Activated naive CD8-positive, alpha-beta T cell treated with anti-CD3 and anti-CD28 coated beads for 36 hours (primary cell): ENCODE data around the gene RFNG. TPM values are rescaled to one million over a fixed set of nuclear protein-coding genes. Genes with fewer than 3 reads are reported as not detected.
"Not testable (repeated sequence)": the region's sequence is repeated elsewhere in the genome, so short reads cannot be mapped to it uniquely, and the experiment has no call there.

Experiments used
- DNase-seq: peaks from one replicate; pipeline ENCODE4 v3.0.0; 2021
- H3K27ac Mint-ChIP-seq: one replicate; pipeline ENCODE4 v1.8.0; 2022; ENCODE audit warnings: mild to moderate bottlenecking, moderate library complexity, mixed read lengths
- H3K27me3 Mint-ChIP-seq: one replicate; pipeline ENCODE4 v1.8.0; 2022; ENCODE audit warnings: mild to moderate bottlenecking, mixed read lengths
- H3K36me3 Mint-ChIP-seq: one replicate; pipeline ENCODE4 v1.8.0; 2021; ENCODE audit warnings: mild to moderate bottlenecking, mixed read lengths
- H3K4me1 Mint-ChIP-seq: one replicate; pipeline ENCODE4 v1.8.0; 2021; ENCODE audit warnings: mixed read lengths
- H3K4me3 Mint-ChIP-seq: one replicate; pipeline ENCODE4 v1.8.0; 2022; ENCODE audit warnings: mild to moderate bottlenecking, moderate library complexity, mixed read lengths
- H3K9me3 Mint-ChIP-seq: one replicate; pipeline ENCODE4 v1.8.0; 2022; ENCODE audit warnings: mixed read lengths
- total RNA-seq, 2 experiments: library from RNA; stranded (reverse); gene quantifications; one replicate each; pipeline ENCODE4 v1.2.3, GENCODE V29; 2021

RFNG gene
- total RNA-seq, 2 experiments from 2014 or later = 13.9 to 14.5 TPM

DNA sequence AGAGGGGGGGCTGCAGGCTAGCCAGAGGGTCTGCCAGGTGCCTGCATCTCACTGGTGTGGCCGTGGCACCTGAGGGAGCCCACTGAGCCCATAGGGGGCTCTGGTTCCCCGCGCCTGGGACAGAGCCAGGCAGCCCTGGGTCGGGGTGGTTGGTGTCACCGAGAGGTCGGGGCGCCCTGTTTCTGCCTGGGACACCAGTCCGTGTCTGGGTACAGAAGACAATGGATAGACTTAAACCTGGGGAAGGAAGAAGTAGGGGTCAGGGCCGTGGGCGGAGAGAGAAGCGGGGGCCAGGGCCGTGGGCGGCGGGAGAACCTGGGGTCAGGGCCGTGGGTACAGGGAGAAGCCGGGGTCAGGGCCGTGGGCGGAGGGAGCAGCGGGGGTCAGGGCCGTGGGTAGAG is 3.0 kb downstream of the RFNG start:
- H3K36me3 Mint-ChIP-seq = no peaks in the 10 kb centered on the region
- no peak overlapping the region for H3K4me3 Mint-ChIP-seq
- peaks cover 14% of the 10 kb centered on the region for H3K4me1 Mint-ChIP-seq

GRCh38 chr17:82047914-82048570 is 3.6 kb downstream of the RFNG start:
- Mint-ChIP-seq H3K36me3 (no peaks in the 10 kb centered on the region), H3K4me1 (peaks cover 10% of the 10 kb centered on the region), H3K27ac (no peak overlapping the region), H3K27me3 (no peaks in the 10 kb centered on the region), H3K4me3 (no peak overlapping the region), H3K9me3 (no peaks in the 10 kb centered on the region)
- no peak for DNase-seq

More for the DNA sequence above, 3.0 kb downstream of the RFNG start:
- Mint-ChIP-seq H3K27ac (no peak overlapping the region), H3K27me3 (no peaks in the 10 kb centered on the region), H3K9me3 (no peaks in the 10 kb centered on the region)
- no peak for DNase-seq

- Mint-ChIP-seq H3K4me3 (no peak overlapping the region), H3K27me3 (no peaks in the 10 kb centered on the region), H3K4me1 (peaks cover 6% of the 10 kb centered on the region), H3K36me3 (no peaks in the 10 kb centered on the region), H3K27ac (no peak overlapping the region), H3K9me3 (no peaks in the 10 kb centered on the region)
- no peak for DNase-seq
These were observed 4.2 kb downstream of the RFNG start for GRCh38 chr17:82047379-82047778.

- Mint-ChIP-seq H3K4me1 (peaks cover 6% of the 10 kb centered on the region), H3K36me3 (no peaks in the 10 kb centered on the region), H3K4me3 (no peak overlapping the region), H3K9me3 (no peaks in the 10 kb centered on the region), H3K27ac (no peak overlapping the region), H3K27me3 (no peaks in the 10 kb centered on the region)
- no peak for DNase-seq
These were observed 4.7 kb downstream of the RFNG start for GRCh38 chr17:82046903-82047302.

DNA sequence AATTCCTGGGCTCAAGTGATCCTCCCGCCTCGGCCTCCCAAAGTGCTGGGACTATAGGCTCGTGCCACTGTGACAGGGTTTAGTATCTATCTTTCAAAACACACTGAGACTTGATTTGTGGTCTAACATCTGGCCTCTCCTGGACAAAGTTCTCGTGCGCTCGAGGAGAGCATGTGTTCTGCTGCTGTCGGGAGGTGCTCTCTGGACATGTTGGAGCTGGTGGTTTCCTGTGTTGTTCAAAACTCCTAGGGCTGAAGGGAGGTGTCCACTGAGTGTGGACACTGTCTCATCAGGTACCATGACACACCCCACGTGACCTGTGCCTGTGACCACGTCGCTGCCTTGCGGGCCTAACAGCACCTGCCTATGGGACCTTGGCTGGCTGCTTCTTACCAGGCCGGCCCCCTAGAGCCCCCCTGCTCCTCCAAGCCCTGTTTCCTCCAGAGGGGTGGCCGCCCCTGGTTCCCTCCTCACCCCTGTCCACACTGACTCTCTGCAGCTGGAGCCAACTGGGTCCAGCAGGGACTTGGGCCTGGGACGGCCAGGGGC is 5.6 kb downstream of the RFNG start:
- peaks cover 6% of the 10 kb centered on the region for H3K4me1 Mint-ChIP-seq
- H3K36me3 Mint-ChIP-seq = no peaks in the 10 kb centered on the region
- H3K27ac Mint-ChIP-seq = no peak overlapping the region
- no peak overlapping the region for H3K4me3 Mint-ChIP-seq
- H3K27me3 Mint-ChIP-seq = no peaks in the 10 kb centered on the region
- DNase-seq = no peak
- no peaks in the 10 kb centered on the region for H3K9me3 Mint-ChIP-seq

GRCh38 chr17:82043507-82043906 is 8.1 kb downstream of the RFNG start:
- H3K27ac Mint-ChIP-seq = no peak overlapping the region
- H3K36me3 Mint-ChIP-seq = no peaks in the 10 kb centered on the region
- peaks cover 8% of the 10 kb centered on the region for H3K4me1 Mint-ChIP-seq
- H3K27me3 Mint-ChIP-seq = no peaks in the 10 kb centered on the region
- no peaks in the 10 kb centered on the region for H3K9me3 Mint-ChIP-seq
- no peak overlapping the region for H3K4me3 Mint-ChIP-seq
- DNase-seq = no peak

DNA sequence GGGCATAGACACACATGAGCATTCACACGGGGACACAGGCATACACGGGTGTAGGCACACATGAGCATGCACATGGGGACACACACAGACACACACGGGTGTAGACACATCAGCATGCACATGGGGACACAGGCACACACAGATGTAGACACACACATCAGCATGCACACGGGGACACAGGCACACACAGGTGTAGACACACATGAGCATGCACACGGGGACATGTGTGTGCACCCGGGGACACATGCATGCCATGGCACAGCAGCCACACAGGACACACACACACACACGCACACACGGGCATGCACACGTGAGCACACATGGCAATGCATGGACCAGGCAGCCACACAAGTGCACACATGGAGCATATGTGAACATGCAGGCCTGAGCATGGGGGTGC is 9.0 kb downstream of the RFNG start:
- no peak overlapping the region for H3K4me3 Mint-ChIP-seq
- H3K4me1 Mint-ChIP-seq = peaks cover 12% of the 10 kb centered on the region
- H3K9me3 Mint-ChIP-seq = no peaks in the 10 kb centered on the region
- no peak for DNase-seq
- no peaks in the 10 kb centered on the region for H3K36me3 Mint-ChIP-seq
- H3K27ac Mint-ChIP-seq = no peak overlapping the region
- H3K27me3 Mint-ChIP-seq = no peaks in the 10 kb centered on the region

DNA sequence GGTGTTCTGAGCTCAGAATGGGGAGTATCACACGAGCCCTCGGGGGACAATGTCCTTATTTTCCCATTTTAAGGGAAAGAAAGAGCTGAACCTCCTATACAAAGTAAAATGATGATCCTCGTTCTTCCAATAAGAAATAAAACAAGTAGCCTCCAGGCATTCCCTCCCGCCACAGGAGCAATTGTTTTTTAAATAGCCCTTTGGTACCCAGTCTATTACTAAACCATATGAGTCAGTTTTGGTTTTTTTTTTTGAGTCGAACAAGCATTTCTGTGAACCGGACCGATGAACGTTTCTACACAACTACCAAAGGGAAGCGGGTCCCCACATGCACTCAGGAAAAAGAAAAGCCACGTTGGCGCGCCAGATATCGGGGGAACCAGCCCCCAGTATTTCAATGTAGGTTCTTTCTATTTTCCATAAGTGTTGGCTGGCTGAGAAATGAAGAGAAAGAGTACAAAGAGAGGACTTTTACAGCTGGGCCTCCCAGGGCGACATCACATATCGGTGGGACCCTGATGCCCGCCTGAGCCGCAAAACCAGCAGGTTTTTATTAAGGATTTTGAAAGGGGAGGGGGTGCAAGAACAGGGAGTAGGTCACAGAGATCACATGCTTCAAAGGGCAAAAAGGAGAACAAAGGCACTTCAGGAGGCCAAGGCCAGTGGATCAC is 10.3 kb downstream of the RFNG start:
- no peak overlapping the region for H3K27ac Mint-ChIP-seq
- H3K9me3 Mint-ChIP-seq = no peaks in the 10 kb centered on the region
- DNase-seq = no peak
- H3K36me3 Mint-ChIP-seq = no peaks in the 10 kb centered on the region
- H3K27me3 Mint-ChIP-seq = no peaks in the 10 kb centered on the region
- no peak overlapping the region for H3K4me3 Mint-ChIP-seq
- H3K4me1 Mint-ChIP-seq = peaks cover 12% of the 10 kb centered on the region

- no peak overlapping the region for H3K4me3 Mint-ChIP-seq
- no peak for DNase-seq
- no peaks in the 10 kb centered on the region for H3K9me3 Mint-ChIP-seq
- peaks cover 23% of the 10 kb centered on the region for H3K4me1 Mint-ChIP-seq
- H3K27ac Mint-ChIP-seq = no peak overlapping the region
- no peaks in the 10 kb centered on the region for H3K36me3 Mint-ChIP-seq
- H3K27me3 Mint-ChIP-seq = no peaks in the 10 kb centered on the region
These were observed 11.8 kb downstream of the RFNG start for GRCh38 chr17:82039695-82040299.

DNA sequence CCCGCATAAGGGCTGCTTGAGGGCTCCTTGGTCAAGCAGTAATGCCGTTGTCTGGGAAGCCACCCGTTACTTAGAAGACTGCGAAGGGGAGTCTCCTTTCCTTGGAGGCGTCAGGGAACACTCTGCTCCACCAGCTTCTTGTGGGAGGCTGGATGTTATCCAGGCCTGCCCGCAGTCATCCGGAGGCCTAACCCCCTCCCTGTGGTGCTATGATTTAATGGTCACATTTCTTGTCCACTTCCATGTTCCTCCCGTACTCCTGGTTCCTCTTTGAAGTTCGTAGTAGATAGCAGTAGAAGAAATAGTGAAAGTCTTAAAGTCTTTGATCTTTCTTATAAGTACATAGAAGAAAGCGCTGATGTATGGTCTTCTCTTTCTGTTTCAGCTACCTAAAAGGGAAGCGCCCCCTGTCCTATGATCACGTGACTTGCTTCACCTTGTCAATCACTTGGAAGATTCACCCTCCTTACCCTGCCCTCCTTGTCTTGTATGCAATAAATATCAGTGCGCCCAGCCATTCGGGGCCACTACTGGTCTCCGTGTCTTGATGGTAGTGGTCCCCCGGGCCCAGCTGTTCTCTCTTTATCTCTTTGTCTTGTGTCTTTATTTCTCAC is 12.7 kb downstream of the RFNG start:
- not testable (repeated sequence) for H3K27ac Mint-ChIP-seq, H3K9me3 Mint-ChIP-seq, H3K36me3 Mint-ChIP-seq, H3K27me3 Mint-ChIP-seq, DNase-seq
- peaks cover 23% of the 10 kb centered on the region for H3K4me1 Mint-ChIP-seq
- peak overlapping the region; percentile 18 for H3K4me3 Mint-ChIP-seq

GRCh38 chr17:82037889-82038195 is 13.8 kb downstream of the RFNG start:
- peak overlapping the region; percentile 85 for H3K4me3 Mint-ChIP-seq
- H3K4me1 Mint-ChIP-seq = peaks cover 23% of the 10 kb centered on the region
- peak overlapping the region; percentile 86 for H3K27ac Mint-ChIP-seq
- no peaks in the 10 kb centered on the region for H3K27me3 Mint-ChIP-seq
- H3K9me3 Mint-ChIP-seq = no peaks in the 10 kb centered on the region
- no peak for DNase-seq
- H3K36me3 Mint-ChIP-seq = no peaks in the 10 kb centered on the region

GRCh38 chr17:82037092-82037888 is 14.3 kb downstream of the RFNG start, which contains the start of gene DCXR:
DCXR (minus strand) TSS chr17:82037697; CDS start chr17:82037682, 15 bp downstream.
- Mint-ChIP-seq H3K4me3 (peak within 1 kb of the TSS; percentile 85), H3K4me1 (peaks cover 23% of the 10 kb centered on the region), H3K27me3 (no peaks in the 10 kb centered on the region), H3K9me3 (no peaks in the 10 kb centered on the region), H3K36me3 (no peaks in the 10 kb centered on the region), H3K27ac (peak within 1 kb of the TSS; percentile 86)
- DNase-seq = peak; percentile 98

GRCh38 chr17:82036634-82037091 is 14.9 kb downstream of the RFNG start:
- DNase-seq = no peak
- Mint-ChIP-seq H3K4me3 (peak overlapping the region; percentile 77), H3K27me3 (no peaks in the 10 kb centered on the region), H3K4me1 (peaks cover 23% of the 10 kb centered on the region), H3K9me3 (no peaks in the 10 kb centered on the region), H3K36me3 (no peaks in the 10 kb centered on the region), H3K27ac (no peak overlapping the region)

DNA sequence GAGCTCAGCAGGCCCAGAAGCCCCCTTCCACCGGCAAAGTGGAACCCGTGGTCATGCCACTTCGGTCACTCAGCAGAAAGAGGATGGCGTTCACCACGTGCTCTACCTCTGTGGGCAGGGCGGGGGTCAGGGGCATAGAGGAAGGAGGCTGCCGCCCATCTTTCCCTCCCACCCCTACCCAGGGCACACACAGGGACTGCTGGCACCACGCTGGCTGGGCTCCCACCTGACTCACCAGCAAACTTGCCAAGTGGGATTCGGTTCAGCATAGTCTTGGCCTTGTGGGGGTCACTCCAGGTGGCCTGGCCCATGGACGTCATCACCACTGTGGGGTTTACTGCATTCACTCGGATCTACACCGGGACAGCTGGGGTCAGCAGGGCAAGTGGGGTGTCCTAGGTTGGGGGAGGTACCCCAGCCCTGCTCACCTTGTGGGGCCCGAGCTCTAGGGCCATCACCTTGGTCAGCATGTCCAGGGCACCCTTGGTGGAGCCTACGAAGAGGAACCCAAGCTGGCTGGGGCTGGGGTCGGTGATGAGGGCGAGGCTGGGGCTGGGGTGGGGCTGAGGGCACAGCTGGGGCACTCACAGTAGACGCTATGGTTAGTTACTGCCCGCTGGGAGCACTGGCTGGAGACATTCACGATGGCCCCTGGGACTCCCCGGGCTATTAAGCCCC is 15.5 kb downstream of the RFNG start:
- H3K36me3 Mint-ChIP-seq = no peaks in the 10 kb centered on the region
- H3K4me1 Mint-ChIP-seq = peaks cover 23% of the 10 kb centered on the region
- peak overlapping the region; percentile 77 for H3K4me3 Mint-ChIP-seq
- no peak overlapping the region for H3K27ac Mint-ChIP-seq
- no peak for DNase-seq
- H3K27me3 Mint-ChIP-seq = no peaks in the 10 kb centered on the region
- no peaks in the 10 kb centered on the region for H3K9me3 Mint-ChIP-seq
